ENCODE results near the gene PHKG2.

PHKG2 gene

GRCh38 chr16:30769379-30770089 lies 21.3 kb downstream of the PHKG2 start:
- H3K4me3 Mint-ChIP-seq, result no peak overlapping the region
- no peak overlapping the region for H3K27ac Mint-ChIP-seq
- H3K4me1 Mint-ChIP-seq (ENCODE audit: low read depth), result peaks cover 8% of the 10 kb centered on the region
- H3K9me3 Mint-ChIP-seq (ENCODE audit: low read depth), result no peaks in the 10 kb centered on the region
- peaks cover 2% of the 10 kb centered on the region for H3K36me3 Mint-ChIP-seq
- H3K27me3 Mint-ChIP-seq, result no peaks in the 10 kb centered on the region

DNA sequence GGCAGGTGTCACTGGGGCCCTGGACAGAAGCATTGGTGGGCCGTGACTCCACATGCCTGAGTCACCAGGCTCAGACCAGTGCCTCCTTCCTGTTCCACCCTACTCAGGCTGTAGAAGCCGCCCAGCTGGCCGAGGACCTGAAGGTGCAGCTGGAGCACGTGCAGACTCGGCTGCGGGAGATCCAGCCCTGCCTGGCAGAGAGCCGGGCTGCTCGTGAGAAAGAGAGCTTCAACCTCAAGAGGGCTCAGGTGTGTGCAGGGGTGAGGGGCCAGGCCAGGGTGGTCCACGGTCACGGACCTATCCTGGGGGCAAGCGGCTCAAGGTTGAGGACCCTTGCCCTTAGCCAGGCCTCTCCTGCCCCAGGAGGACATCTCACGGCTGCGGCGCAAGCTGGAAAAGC lies 23.5 kb downstream of the PHKG2 start:
- Mint-ChIP-seq H3K36me3 (peaks cover 2% of the 10 kb centered on the region), H3K4me1 (ENCODE audit: low read depth) (peaks cover 17% of the 10 kb centered on the region), H3K9me3 (ENCODE audit: low read depth) (no peaks in the 10 kb centered on the region), H3K4me3 (no peak overlapping the region), H3K27me3 (no peaks in the 10 kb centered on the region), H3K27ac (no peak overlapping the region)

GRCh38 chr16:30773826-30774225 lies 25.6 kb downstream of the PHKG2 start:
- no peak overlapping the region for H3K4me3 Mint-ChIP-seq
- H3K27me3 Mint-ChIP-seq, result no peaks in the 10 kb centered on the region
- H3K9me3 Mint-ChIP-seq (ENCODE audit: low read depth), result no peaks in the 10 kb centered on the region
- peaks cover 22% of the 10 kb centered on the region for H3K4me1 Mint-ChIP-seq (ENCODE audit: low read depth)
- no peak overlapping the region for H3K27ac Mint-ChIP-seq
- no peaks in the 10 kb centered on the region for H3K36me3 Mint-ChIP-seq

DNA sequence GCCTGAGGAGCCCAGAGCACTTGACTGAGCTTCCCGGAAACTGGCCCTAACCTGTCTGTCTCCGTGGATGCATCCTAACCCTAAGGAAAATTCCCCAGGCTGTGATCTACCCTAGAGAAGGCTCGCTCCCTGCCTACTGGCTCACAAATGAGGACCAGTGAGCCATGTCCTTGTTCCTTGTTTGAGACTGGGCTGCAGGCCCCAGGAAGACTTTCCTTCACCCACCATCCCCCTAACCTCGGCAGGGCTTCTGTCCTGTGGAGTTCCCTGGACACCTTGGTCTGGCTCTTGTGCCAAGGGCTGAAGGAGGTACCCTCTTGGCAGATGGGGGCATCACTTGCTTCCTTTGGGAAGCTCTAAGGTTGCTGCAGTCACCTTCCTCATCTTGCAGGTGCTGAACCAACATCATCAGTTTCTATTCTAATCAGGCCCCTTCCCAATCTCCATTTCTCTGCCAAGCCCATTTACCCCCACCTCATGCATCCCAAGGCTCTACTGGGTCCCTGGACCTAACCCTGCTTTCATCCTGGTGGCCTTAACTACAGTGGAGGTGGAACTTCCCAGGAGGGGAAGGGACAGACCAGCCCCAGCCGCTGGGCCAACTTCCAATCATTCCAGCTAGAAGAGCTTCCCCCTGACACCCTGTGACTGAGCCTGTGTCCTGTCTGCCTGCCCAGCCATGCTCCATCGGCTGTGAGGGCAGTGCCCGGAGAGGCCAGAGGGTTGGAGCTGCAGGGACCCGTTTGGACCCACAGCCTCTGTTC lies 26.3 kb downstream of the PHKG2 start:
- Mint-ChIP-seq H3K4me1 (ENCODE audit: low read depth) (peaks cover 22% of the 10 kb centered on the region), H3K27me3 (no peaks in the 10 kb centered on the region), H3K27ac (no peak overlapping the region), H3K9me3 (ENCODE audit: low read depth) (no peaks in the 10 kb centered on the region), H3K4me3 (peak overlapping the region; percentile 95), H3K36me3 (no peaks in the 10 kb centered on the region)

GRCh38 chr16:30775131-30775391 lies 26.8 kb downstream of the PHKG2 start:
- no peaks in the 10 kb centered on the region for H3K9me3 Mint-ChIP-seq (ENCODE audit: low read depth)
- no peak overlapping the region for H3K27ac Mint-ChIP-seq
- H3K36me3 Mint-ChIP-seq, result no peaks in the 10 kb centered on the region
- peak overlapping the region; percentile 95 for H3K4me3 Mint-ChIP-seq
- no peaks in the 10 kb centered on the region for H3K27me3 Mint-ChIP-seq
- peaks cover 22% of the 10 kb centered on the region for H3K4me1 Mint-ChIP-seq (ENCODE audit: low read depth)

- Mint-ChIP-seq H3K27ac (peak overlapping the region; percentile 97), H3K4me3 (peak overlapping the region; percentile 95), H3K36me3 (no peaks in the 10 kb centered on the region), H3K9me3 (ENCODE audit: low read depth) (no peaks in the 10 kb centered on the region), H3K4me1 (ENCODE audit: low read depth) (peaks cover 22% of the 10 kb centered on the region), H3K27me3 (no peaks in the 10 kb centered on the region)
These were observed 27.4 kb downstream of the PHKG2 start for GRCh38 chr16:30775392-30776188.

- Mint-ChIP-seq H3K4me1 (ENCODE audit: low read depth) (peaks cover 17% of the 10 kb centered on the region), H3K27ac (peak overlapping the region; percentile 88), H3K36me3 (no peaks in the 10 kb centered on the region), H3K27me3 (no peaks in the 10 kb centered on the region), H3K9me3 (ENCODE audit: low read depth) (no peaks in the 10 kb centered on the region), H3K4me3 (peak overlapping the region; percentile 95)
These were observed 29.5 kb downstream of the PHKG2 start for GRCh38 chr16:30777591-30778297.

DNA sequence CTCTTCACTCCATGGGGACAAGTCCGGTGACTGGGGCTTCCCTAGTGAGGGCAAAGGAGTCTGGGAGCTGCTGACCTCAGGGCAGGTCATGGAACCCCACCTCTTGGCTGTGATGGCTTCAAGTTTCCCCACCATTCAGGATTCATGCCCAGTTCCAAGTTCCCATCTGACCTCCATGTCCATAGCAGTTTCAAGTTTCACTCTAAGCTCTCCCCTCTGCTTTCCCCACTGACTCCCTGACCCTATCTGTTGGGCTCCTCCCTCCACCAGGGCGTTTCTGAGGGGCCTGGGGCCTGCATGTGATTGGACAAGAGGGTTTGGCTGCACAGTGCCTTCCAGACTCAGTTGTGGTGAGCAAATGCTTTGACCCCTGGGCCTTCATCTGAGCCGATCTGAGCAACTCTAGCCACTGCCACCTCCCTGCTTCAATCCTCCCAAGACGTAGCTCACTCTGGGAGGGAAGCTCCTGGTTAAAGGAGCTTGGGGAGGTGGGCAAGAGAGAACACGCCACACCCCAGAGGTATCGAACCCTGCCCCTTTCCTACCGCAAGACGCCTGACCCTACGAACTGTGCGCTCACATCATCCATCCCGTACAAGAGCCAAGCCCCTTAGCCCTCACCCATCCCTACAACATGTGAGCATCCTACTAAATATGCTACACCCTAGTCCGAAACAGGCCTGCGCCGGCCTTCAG lies 30.5 kb downstream of the PHKG2 start:
- Mint-ChIP-seq H3K27ac (no peak overlapping the region), H3K36me3 (peaks cover 3% of the 10 kb centered on the region), H3K9me3 (ENCODE audit: low read depth) (no peaks in the 10 kb centered on the region), H3K4me3 (peak overlapping the region; percentile 40), H3K4me1 (ENCODE audit: low read depth) (peaks cover 16% of the 10 kb centered on the region), H3K27me3 (no peaks in the 10 kb centered on the region)

DNA sequence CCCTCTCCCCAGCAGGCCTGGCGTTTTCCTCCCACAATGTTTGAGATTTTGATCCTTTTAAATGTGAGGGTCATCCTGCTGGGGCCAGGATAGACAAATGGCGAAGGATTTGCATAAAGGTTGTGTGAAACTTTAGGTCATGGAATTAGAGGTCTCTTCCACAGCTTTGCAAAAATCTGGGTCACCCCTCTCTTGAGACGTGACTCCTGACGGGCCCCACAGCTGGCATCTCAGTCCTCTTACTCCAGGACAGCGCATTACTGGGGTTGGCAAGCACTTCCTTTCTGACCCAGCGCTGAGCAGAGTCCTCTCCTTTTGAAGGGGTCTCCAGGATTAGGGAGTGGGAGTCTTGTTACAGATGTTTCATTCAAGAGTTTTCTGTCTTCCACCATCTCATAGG lies 31.4 kb downstream of the PHKG2 start:
- Mint-ChIP-seq H3K4me1 (ENCODE audit: low read depth) (peaks cover 16% of the 10 kb centered on the region), H3K27ac (no peak overlapping the region), H3K9me3 (ENCODE audit: low read depth) (no peaks in the 10 kb centered on the region), H3K36me3 (peaks cover 3% of the 10 kb centered on the region), H3K27me3 (no peaks in the 10 kb centered on the region), H3K4me3 (no peak overlapping the region)

DNA sequence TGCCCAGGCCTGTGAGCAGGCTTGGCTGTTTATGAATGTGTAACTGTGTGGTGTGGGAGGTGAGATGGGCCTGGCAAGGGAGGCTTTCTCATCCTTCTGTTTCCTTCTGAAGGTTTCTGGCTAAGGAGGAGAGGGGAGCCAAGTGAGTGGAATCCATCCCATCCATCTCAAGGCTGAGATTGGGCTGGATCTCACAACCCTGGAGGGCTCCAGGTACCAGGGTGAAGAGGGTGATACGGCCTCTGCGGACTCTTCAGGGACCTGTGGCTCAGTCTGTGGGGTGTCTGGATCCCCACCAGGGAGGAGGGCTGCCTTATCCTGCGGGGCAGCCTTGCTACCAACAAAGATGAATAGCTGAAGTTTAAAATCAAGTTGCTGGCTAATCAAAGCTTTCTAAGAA lies 31.8 kb downstream of the PHKG2 start:
- H3K9me3 Mint-ChIP-seq (ENCODE audit: low read depth), result no peaks in the 10 kb centered on the region
- peaks cover 15% of the 10 kb centered on the region for H3K4me1 Mint-ChIP-seq (ENCODE audit: low read depth)
- H3K4me3 Mint-ChIP-seq, result no peak overlapping the region
- no peaks in the 10 kb centered on the region for H3K27me3 Mint-ChIP-seq
- peaks cover 3% of the 10 kb centered on the region for H3K36me3 Mint-ChIP-seq
- H3K27ac Mint-ChIP-seq, result no peak overlapping the region

DNA sequence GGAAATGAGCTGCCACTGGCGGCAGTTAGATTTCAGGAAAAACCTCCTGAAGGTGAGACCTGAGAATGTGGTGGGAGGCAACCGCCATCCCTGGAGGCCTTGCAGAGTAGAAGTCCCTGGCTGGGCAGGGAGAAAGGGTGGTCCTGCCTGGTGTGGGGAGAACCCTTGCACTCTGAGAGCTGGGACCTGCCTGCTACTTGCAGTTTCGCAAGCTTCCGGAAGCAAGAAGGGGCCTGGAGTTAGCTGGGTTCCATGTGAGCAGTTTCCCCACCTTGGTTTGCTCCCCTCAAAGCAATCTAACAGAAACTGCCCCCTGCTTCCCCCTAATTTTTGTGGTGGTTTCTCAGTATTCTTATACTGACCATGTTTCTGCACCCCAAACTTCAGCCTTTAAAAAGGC lies 32.3 kb downstream of the PHKG2 start:
- Mint-ChIP-seq H3K4me3 (no peak overlapping the region), H3K27ac (no peak overlapping the region), H3K4me1 (ENCODE audit: low read depth) (peaks cover 13% of the 10 kb centered on the region), H3K27me3 (no peaks in the 10 kb centered on the region), H3K36me3 (peaks cover 3% of the 10 kb centered on the region), H3K9me3 (ENCODE audit: low read depth) (no peaks in the 10 kb centered on the region)

- no peak overlapping the region for H3K4me3 Mint-ChIP-seq
- no peaks in the 10 kb centered on the region for H3K9me3 Mint-ChIP-seq (ENCODE audit: low read depth)
- no peaks in the 10 kb centered on the region for H3K27me3 Mint-ChIP-seq
- H3K27ac Mint-ChIP-seq, result no peak overlapping the region
- H3K36me3 Mint-ChIP-seq, result peaks cover 3% of the 10 kb centered on the region
- peaks cover 9% of the 10 kb centered on the region for H3K4me1 Mint-ChIP-seq (ENCODE audit: low read depth)
These were observed 34.5 kb downstream of the PHKG2 start for GRCh38 chr16:30782486-30783279.

DNA sequence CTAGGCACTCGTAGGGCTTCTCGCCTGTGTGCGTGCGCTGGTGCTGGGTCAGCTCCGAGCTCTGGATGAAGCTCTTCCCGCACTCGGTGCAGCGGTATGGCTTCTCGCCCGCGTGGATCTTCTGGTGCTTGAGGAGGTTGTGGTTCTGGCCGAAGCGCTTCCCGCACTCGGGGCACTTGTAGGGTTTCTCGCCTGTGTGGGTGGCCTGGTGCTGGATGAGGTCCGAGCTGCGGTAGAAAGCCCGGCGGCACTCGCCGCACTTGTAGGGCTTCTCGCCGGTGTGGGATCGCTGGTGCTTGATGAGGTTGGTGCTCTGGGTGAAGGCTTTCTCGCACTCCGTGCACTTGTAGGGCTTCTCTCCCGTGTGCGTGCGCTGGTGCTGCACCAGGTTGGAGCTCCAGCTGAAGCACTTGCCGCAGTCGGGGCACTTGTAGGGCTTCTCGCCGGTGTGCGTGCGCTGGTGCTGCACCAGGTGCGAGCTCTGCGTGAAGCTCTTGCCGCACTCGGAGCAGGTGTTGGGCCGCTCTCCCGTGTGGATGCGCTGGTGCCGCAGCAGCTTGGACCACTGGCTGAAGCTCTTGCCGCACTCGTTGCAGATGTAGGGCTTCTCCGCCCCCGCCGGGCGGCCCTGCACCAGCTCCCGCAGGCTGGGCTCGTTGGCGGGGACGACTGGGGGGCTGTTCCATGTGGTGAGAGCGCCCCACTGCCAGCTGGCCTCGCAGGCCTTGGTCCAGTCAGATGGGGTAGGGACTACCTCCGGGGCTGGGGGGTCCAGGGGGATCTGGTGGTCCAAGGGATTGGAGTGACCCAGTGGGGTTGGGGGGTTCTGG lies 35.3 kb downstream of the PHKG2 start:
- no peaks in the 10 kb centered on the region for H3K9me3 Mint-ChIP-seq (ENCODE audit: low read depth)

More for the DNA sequence above, 35.3 kb downstream of the PHKG2 start:
- Mint-ChIP-seq H3K27me3 (no peaks in the 10 kb centered on the region), H3K36me3 (peaks cover 3% of the 10 kb centered on the region), H3K27ac (no peak overlapping the region), H3K4me1 (ENCODE audit: low read depth) (peaks cover 13% of the 10 kb centered on the region), H3K4me3 (no peak overlapping the region)

All from activated naive CD8-positive, alpha-beta T cell (primary cell).